ENCODE measurements around the gene KCTD4.

GRCh38 chr13:45200701-45201232, at the start of gene KCTD4:
- TF ChIP-seq CTCF (IDR thresholded peaks at IDR 0.05; ENCODE audit: poor library complexity) (no peak), EZH2phosphoT487 (IDR thresholded peaks at IDR 0.05; ENCODE audit: low read depth, severe bottlenecking, unreplicated experiment) (no peak), EZH2 (IDR thresholded peaks at IDR 0.05; ENCODE audit: borderline replicate concordance) (no peak)

All from hepatocyte (in vitro differentiated cells).